Measurements from ENCODE around the gene ZNF592.

The ZNF592 gene

GRCh38 chr15:84748274-84749110 is at the start of gene ZNF592:
ZNF592 (plus strand) TSS chr15:84748592; CDS start chr15:84782676, 34,084 bp downstream.
- DNase-seq (ENCODE audit: low read depth in 1 of 2, low spot score in 1 of 2) = peak; percentile 56 to 59

GRCh38 chr15:84699538-84700191 is 48.7 kb upstream of the ZNF592 start:
- DNase-seq (ENCODE audit: low read depth in 1 of 2, low spot score in 1 of 2) = peak in 1 of 2 donors; percentile 13

- no peak for DNase-seq (ENCODE audit: low read depth in 1 of 2, low spot score in 1 of 2)
Observed at GRCh38 chr15:84702961-84703482, 45.4 kb upstream of the ZNF592 start.

- no peak for DNase-seq (ENCODE audit: low read depth in 1 of 2, low spot score in 1 of 2)
Observed at GRCh38 chr15:84703808-84704207, 44.6 kb upstream of the ZNF592 start.

- DNase-seq (ENCODE audit: low read depth in 1 of 2, low spot score in 1 of 2) = no peak
Observed at GRCh38 chr15:84714372-84714771, 34.0 kb upstream of the ZNF592 start.

GRCh38 chr15:84714821-84715220 is 33.6 kb upstream of the ZNF592 start:
- no peak for DNase-seq (ENCODE audit: low read depth in 1 of 2, low spot score in 1 of 2)

- DNase-seq (ENCODE audit: low read depth in 1 of 2, low spot score in 1 of 2) = peak in 1 of 2 donors; percentile 36
Observed at GRCh38 chr15:84715441-84716035, 32.9 kb upstream of the ZNF592 start.

- peak; percentile 82 to 90 for DNase-seq (ENCODE audit: low read depth in 1 of 2, low spot score in 1 of 2)
Observed at GRCh38 chr15:84716036-84716732, 32.2 kb upstream of the ZNF592 start, which contains the start of gene SEC11A. SEC11A (minus strand) TSS chr15:84716139; CDS start chr15:84716075, 64 bp downstream.

- DNase-seq (ENCODE audit: low read depth in 1 of 2, low spot score in 1 of 2) = no peak
Observed at GRCh38 chr15:84721371-84721770, 27.0 kb upstream of the ZNF592 start.

- no peak for DNase-seq (ENCODE audit: low read depth in 1 of 2, low spot score in 1 of 2)
Observed at GRCh38 chr15:84722628-84723027, 25.8 kb upstream of the ZNF592 start.

- DNase-seq (ENCODE audit: low read depth in 1 of 2, low spot score in 1 of 2) = no peak
Observed at GRCh38 chr15:84725001-84725491, 23.3 kb upstream of the ZNF592 start.

- DNase-seq (ENCODE audit: low read depth in 1 of 2, low spot score in 1 of 2) = no peak
Observed at GRCh38 chr15:84727429-84727828, 21.0 kb upstream of the ZNF592 start.

- DNase-seq (ENCODE audit: low read depth in 1 of 2, low spot score in 1 of 2) = no peak
Observed at GRCh38 chr15:84731774-84732173, 16.6 kb upstream of the ZNF592 start.

GRCh38 chr15:84734794-84735479 is 13.5 kb upstream of the ZNF592 start:
- peak; percentile 20 to 75 for DNase-seq (ENCODE audit: low read depth in 1 of 2, low spot score in 1 of 2)

GRCh38 chr15:84735480-84736061 is 12.8 kb upstream of the ZNF592 start:
- DNase-seq (ENCODE audit: low read depth in 1 of 2, low spot score in 1 of 2) = peak; percentile 6

- peak; percentile 19 to 72 for DNase-seq (ENCODE audit: low read depth in 1 of 2, low spot score in 1 of 2)
Observed at GRCh38 chr15:84736375-84736774, 12.0 kb upstream of the ZNF592 start.

- no peak for DNase-seq (ENCODE audit: low read depth in 1 of 2, low spot score in 1 of 2)
Observed at GRCh38 chr15:84737005-84737404, 11.4 kb upstream of the ZNF592 start.

GRCh38 chr15:84740691-84741090 is 7.7 kb upstream of the ZNF592 start:
- DNase-seq (ENCODE audit: low read depth in 1 of 2, low spot score in 1 of 2) = no peak

- DNase-seq (ENCODE audit: low read depth in 1 of 2, low spot score in 1 of 2) = no peak
Observed at GRCh38 chr15:84741121-84741520, 7.3 kb upstream of the ZNF592 start.

All from activated CD4-positive, alpha-beta T cell treated with anti-CD3 and anti-CD28 coated beads, Interleukin-2, amount 50 U/mL, for 24 hours (primary cell).